Hematopoietic multipotent progenitor cell (in vitro differentiated cells): Measurements from ENCODE around the gene KIFC3. TPM values are rescaled to one million over a fixed set of nuclear protein-coding genes. Genes with fewer than 3 reads are reported as not detected.

Experiments
- small RNA-seq: library from RNA; depleted of rRNA; stranded (forward); fragments of <200 nt; gene quantifications from one replicate; pipeline ENCODE3, GENCODE V24; 2012
- total RNA-seq: library from RNA; depleted of rRNA; stranded (reverse); fragments of >200 nt; gene quantifications from one replicate; pipeline ENCODE4 v1.2.3, GENCODE V29; 2012

The KIFC3 gene
- total RNA-seq, 1 donor, result 38.8 TPM

Small RNA genes within 50 kb of the gene (small RNA-seq; reads per million reads assigned to genes)
- gene MIR6772 (not detected), gene RNU6-20P (1.4 reads per million, percentile 50 among the genes with 10 or more reads in this experiment)

Other genes starting within 250 kb of the KIFC3 start
- gene ADGRG1, start 173.9 kb downstream of the KIFC3 start, total RNA-seq, result 93.2 TPM
- 2.7 TPM for gene ADGRG3, start 134.2 kb downstream of the KIFC3 start, total RNA-seq
- 0.54 TPM for gene DRC7, start 107.7 kb downstream of the KIFC3 start, total RNA-seq
- gene KATNB1, start 66.7 kb downstream of the KIFC3 start, total RNA-seq, result 103 TPM
- gene CNGB1, start 168.6 kb upstream of the KIFC3 start, total RNA-seq, result not detected
- 11.0 TPM for gene ZNF319, start 198.2 kb upstream of the KIFC3 start, total RNA-seq
- 33.7 TPM for gene USB1, start 198.9 kb upstream of the KIFC3 start, total RNA-seq
- 3.0 TPM for gene MMP15, start 223.3 kb upstream of the KIFC3 start, total RNA-seq